ENCODE measurements around the gene MAGI2. TPM values are rescaled to one million over a fixed set of nuclear protein-coding genes. Genes with fewer than 3 reads are reported as not detected.

MAGI2 gene
- total RNA-seq, 1 experiment from 2014 or later = 0.34 TPM

DNA sequence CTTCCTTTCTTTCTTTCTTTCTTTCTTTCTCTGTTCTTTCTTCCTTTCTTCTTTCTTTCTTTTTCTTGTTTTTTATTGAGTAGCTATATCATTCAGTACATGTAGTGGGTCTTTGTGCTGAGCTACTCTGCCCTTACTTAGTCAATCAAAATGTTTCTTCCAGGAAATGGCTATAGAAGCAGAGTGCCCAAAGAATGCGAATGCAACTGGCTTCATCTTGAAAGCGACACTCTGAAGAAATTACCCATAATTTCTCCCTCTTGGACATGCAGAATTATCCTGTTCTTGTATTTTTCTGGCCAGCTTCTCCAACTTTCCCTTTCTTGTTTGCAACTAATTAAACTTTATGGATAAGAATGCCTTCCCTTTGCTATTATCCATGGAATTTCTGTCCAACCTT lies 441.5 kb downstream of the MAGI2 start:
- DNase-seq (ENCODE audit: low spot score) = peak; percentile 64
- CTCF ChIA-PET = interaction anchor here (0.6 kb wide), 1 partner anchor 165 kb away, joined by 6 read pairs; no protein-coding TSS in a partner anchor
- Histone ChIP-seq H3K27ac (ENCODE audit: low read depth, low read length, poor library complexity, severe bottlenecking) (peak overlapping the region; percentile 49), H3K4me1 (ENCODE audit: insufficient read depth, low read length, poor library complexity, severe bottlenecking) (peaks cover 16% of the 10 kb centered on the region), H3K9me3 (ENCODE audit: low read depth, low read length, poor library complexity, severe bottlenecking) (no peaks in the 10 kb centered on the region), H3K27me3 (replicated peaks; ENCODE audit: insufficient read depth, low read depth, low read length, poor library complexity) (no peaks in the 10 kb centered on the region), H3K4me3 (ENCODE audit: low read depth, low read length, poor library complexity, severe bottlenecking) (no peak overlapping the region), H3K36me3 (ENCODE audit: insufficient read depth, low read length, poor library complexity, severe bottlenecking) (no peaks in the 10 kb centered on the region)
- BruUV-seq (replicated peaks) = no TSS peak
- POLR2A ChIA-PET (ENCODE audit: low non-redundant PET) = no interaction called here
- intact Hi-C loops (cut with micrococcal nuclease; ENCODE audit: unreplicated experiment) = no loop called here
- no peak for TF ChIP-seq EZH2 (IDR thresholded peaks at IDR 0.05; ENCODE audit: borderline replicate concordance, low read depth, low read length, poor library complexity, severe bottlenecking)
- TF ChIP-seq, protein P1, sequence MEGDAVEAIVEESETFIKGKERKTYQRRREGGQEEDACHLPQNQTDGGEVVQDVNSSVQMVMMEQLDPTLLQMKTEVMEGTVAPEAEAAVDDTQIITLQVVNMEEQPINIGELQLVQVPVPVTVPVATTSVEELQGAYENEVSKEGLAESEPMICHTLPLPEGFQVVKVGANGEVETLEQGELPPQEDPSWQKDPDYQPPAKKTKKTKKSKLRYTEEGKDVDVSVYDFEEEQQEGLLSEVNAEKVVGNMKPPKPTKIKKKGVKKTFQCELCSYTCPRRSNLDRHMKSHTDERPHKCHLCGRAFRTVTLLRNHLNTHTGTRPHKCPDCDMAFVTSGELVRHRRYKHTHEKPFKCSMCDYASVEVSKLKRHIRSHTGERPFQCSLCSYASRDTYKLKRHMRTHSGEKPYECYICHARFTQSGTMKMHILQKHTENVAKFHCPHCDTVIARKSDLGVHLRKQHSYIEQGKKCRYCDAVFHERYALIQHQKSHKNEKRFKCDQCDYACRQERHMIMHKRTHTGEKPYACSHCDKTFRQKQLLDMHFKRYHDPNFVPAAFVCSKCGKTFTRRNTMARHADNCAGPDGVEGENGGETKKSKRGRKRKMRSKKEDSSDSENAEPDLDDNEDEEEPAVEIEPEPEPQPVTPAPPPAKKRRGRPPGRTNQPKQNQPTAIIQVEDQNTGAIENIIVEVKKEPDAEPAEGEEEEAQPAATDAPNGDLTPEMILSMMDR (conservative IDR thresholded peaks at IDR 0.05; ENCODE audit: low read depth, low read length) = no peak

DNA sequence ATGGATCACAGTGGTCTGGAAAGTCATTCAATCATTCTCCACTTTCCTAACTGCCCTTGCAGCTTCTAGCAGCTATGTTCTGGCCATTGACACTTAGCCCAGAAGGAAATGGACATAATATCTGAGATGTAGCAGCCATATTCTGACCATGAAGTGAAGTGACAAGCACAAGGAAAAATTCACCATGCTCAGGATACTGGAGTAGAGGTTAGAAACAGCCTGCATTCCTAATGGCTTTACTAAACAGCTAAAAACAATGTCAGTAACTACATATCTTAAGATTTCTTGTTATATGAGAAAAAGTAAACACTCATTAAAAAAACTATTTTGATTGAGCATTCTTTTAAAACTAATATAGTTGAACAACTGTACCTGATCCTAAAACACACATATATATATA lies 443.8 kb downstream of the MAGI2 start:
- POLR2A ChIA-PET (ENCODE audit: low non-redundant PET) = no interaction called here
- TF ChIP-seq, protein P1 (conservative IDR thresholded peaks at IDR 0.05; ENCODE audit: low read depth, low read length) = no peak
- TF ChIP-seq EZH2 (IDR thresholded peaks at IDR 0.05; ENCODE audit: borderline replicate concordance, low read depth, low read length, poor library complexity, severe bottlenecking) = no peak
- intact Hi-C loops (cut with micrococcal nuclease; ENCODE audit: unreplicated experiment) = no loop called here
- H3K9me3 ChIP-seq (ENCODE audit: low read depth, low read length, poor library complexity, severe bottlenecking) = no peaks in the 10 kb centered on the region
- no peaks in the 10 kb centered on the region for H3K27me3 ChIP-seq (replicated peaks; ENCODE audit: insufficient read depth, low read depth, low read length, poor library complexity)
- no peak overlapping the region for H3K27ac ChIP-seq (ENCODE audit: low read depth, low read length, poor library complexity, severe bottlenecking)
- H3K36me3 ChIP-seq (ENCODE audit: insufficient read depth, low read length, poor library complexity, severe bottlenecking) = no peaks in the 10 kb centered on the region
- no peak for DNase-seq (ENCODE audit: low spot score)
- no TSS peak for BruUV-seq (replicated peaks)
- peaks cover 16% of the 10 kb centered on the region for H3K4me1 ChIP-seq (ENCODE audit: insufficient read depth, low read length, poor library complexity, severe bottlenecking)
- CTCF ChIA-PET = no interaction called here
- H3K4me3 ChIP-seq (ENCODE audit: low read depth, low read length, poor library complexity, severe bottlenecking) = no peak overlapping the region

DNA sequence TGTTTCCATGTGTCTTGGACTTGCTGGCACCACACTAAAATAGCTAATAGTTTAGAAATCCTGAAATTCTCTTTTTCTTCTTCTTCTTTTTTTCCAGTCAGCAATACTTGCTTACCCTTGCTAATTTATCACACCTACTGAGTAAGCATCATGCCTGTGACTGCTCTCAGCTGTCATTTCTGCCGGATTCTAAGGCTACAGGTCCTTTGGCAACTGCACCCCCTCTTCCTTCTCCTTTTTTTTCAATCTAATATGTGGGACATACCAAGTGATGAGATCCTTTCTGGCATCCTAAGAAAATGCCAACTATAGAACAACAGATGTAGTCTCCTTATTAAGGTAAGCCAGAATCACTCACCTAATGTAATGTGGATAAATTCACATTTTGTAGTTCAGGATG lies 444.7 kb downstream of the MAGI2 start:
- Histone ChIP-seq H3K36me3 (ENCODE audit: insufficient read depth, low read length, poor library complexity, severe bottlenecking) (no peaks in the 10 kb centered on the region), H3K9me3 (ENCODE audit: low read depth, low read length, poor library complexity, severe bottlenecking) (no peaks in the 10 kb centered on the region), H3K27me3 (replicated peaks; ENCODE audit: insufficient read depth, low read depth, low read length, poor library complexity) (no peaks in the 10 kb centered on the region), H3K4me3 (ENCODE audit: low read depth, low read length, poor library complexity, severe bottlenecking) (no peak overlapping the region), H3K27ac (ENCODE audit: low read depth, low read length, poor library complexity, severe bottlenecking) (no peak overlapping the region), H3K4me1 (ENCODE audit: insufficient read depth, low read length, poor library complexity, severe bottlenecking) (peaks cover 16% of the 10 kb centered on the region)
- no TSS peak for BruUV-seq (replicated peaks)
- TF ChIP-seq, protein P1 (conservative IDR thresholded peaks at IDR 0.05; ENCODE audit: low read depth, low read length) = no peak
- no peak for TF ChIP-seq EZH2 (IDR thresholded peaks at IDR 0.05; ENCODE audit: borderline replicate concordance, low read depth, low read length, poor library complexity, severe bottlenecking)
- CTCF ChIA-PET = no interaction called here
- POLR2A ChIA-PET (ENCODE audit: low non-redundant PET) = no interaction called here
- intact Hi-C loops (cut with micrococcal nuclease; ENCODE audit: unreplicated experiment) = no loop called here
- no peak for DNase-seq (ENCODE audit: low spot score)

Data from A673 (cell line).